ENCODE measurements around the gene HDAC5.
"Not testable (repeated sequence)": the region's sequence is repeated elsewhere in the genome, so short reads cannot be mapped to it uniquely, and the experiment has no call there.

HDAC5 gene

DNA sequence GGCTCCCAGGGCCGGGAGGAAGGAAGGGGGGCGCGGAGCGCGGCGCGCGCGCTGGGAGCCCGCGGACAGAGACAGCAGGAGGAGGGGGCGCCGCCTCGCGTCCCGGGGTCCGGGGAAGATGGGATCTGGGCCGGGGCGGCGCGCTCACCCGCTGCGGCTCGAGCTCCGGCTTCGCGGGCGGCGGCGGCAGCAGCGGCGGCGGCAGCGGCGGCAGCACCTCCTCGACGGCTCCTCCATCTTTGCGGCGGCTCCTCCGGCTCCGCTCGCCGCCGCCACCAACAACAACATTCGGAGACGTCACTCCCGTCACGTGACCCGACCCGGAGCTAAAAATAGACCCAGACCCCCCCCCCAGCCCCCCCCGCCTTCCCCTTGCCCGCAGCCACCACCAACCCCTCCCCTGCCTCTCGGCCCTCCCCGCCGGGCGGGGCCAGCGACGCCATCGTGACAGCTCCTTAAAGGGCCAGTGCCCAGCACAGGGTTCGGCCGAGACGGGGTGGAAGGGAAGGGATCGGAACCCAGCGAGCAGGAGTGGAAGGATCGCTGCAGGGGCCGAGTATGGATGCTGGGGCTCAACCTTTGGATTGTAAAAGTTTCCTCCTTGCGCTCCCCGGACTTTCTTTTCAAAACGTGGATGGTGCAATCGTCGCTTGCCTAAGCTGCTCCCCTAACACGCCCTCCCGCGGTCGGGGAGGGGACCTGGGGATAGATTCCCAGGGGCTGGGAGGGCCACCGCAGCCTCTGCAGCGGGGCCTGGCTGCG, at the start of gene HDAC5:
Gene HDAC5 (minus strand): TSS at position 286 of the 762 bp plus-strand sequence. CDS start 6,126 bp downstream, outside the sequence.
- peak; percentile 97 for DNase-seq

DNA sequence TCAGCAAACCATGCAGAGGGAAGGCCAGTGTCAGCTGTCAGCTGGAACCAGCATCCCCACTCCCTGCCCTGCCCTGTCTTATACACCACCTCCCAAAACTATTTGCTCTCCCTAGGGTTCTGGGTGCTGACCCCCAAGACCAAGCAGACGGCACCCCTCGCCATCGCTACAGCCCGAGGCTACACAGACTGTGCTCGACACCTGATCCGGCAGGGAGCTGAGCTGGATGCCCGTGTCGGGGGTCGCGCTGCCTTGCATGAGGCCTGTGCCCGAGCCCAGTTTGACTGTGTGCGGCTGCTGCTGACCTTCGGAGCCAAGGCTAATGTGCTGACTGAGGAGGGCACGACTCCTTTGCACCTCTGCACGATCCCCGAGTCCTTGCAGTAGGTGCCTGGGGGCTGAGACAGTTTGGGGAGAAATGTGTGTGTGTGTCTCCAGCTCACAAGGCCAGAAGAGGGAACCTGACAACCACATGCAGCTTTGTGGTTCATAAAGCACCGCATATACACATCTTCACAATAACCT, 48.6 kb upstream of the HDAC5 start:
- DNase-seq = no peak

DNA sequence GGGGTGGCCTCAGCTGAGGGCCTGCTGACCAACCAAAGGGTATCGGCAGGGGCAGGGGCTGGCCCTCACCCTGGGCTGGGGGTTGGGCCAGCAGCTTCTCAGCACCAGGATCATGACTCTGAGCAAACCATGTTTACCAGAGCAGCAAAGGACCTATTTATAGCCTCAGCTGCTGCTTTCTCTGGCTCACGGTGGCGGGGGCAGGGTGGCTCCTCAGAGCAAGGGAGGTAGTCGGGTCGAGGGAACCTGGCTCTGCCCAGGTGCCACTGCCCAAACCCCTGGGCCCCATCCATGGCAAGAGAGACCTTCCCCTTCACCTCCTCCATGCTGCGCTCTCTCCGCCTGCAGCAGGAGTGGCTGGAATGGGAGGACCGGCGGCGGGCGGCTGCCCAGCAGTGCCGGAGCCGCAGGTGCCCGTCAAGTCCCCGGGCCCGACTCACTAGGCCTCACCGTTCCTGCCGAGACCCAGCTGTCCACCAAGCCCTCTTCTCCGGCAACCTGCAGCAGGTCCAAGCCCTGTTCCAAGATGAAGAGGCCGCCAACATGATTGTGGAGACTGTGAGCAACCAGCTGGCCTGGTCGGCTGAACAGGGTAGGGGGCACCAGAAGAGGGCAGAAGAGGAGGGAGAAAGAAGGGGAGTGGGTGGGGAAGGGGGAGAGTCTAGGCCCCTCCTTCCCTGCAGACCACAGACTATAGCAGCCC, 47.2 kb upstream of the HDAC5 start, which contains the start of gene ASB16:
Gene ASB16 (plus strand): TSS at position 206 of the 703 bp plus-strand sequence. CDS start 86 bp downstream, at position 292.
- no peak for DNase-seq

DNA sequence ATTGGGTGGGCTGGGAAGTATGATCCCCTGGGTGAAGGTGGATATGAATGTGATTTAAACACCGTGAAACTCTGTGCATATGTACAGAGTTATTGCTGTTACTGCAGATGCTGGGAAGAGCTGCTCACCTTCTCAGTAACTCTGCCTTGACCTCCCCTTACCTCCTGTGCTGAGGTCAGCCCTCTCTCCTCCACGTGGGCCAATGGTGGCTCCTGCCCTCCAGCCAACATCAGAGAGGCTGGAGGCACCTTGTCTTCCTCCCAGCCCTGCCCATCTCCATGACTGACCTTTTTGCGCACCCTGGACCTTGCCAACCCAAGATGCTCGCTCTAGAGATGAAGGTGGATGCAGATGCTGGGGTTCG, 46.7 kb upstream of the HDAC5 start:
- DNase-seq = no peak

DNA sequence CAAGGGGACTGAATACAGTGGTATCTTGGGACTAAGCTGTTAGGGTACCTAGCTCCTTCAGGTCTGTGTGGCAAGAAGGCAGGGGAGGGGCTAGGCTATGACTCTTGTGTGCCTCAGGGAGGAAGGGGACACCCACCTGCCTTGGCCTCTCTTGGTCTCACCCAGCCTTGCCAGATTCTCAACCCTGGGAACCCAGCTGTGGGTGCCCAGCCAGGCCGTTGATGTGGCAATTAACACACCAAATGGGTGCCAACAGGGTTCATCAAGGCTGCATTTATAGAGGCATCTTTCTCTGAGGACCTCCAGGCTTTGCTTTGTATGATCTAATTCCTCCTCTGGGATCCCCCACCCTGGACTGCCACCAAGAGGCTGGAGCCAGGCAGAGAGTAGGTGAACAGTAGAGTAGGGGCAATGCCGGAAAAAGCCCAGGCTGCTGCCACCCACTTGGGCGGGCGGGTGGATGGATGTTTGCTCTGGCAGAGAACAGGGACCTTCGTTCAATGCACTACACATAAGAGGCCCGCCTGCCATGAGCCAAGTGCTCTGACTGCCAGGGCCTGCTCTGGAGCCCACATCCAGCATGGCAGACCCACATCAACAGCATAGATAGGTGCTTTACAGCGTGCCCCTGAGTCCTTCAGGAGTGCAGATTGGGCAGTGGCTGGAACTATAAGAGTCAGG, 43.9 kb upstream of the HDAC5 start:
- DNase-seq = no peak

DNA sequence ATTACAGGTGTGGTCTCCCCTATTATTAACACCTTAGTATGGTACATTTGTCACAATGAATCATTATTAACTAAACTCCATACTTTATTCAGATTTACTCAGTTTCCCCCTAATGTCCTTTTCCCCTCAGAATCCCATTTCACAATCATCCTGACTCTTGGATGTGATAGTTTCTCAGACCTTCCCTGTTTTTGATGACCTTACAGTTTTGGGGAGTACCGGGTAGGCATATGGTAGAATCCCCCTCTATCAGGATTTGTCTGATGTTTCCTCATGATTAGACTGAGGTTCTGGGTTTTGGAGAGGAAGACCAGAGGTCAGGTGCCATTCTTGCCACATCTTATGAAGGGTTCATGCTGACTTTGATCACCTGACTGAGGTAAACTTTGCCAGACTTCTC, 41.0 kb upstream of the HDAC5 start:
- DNase-seq = no peak

DNA sequence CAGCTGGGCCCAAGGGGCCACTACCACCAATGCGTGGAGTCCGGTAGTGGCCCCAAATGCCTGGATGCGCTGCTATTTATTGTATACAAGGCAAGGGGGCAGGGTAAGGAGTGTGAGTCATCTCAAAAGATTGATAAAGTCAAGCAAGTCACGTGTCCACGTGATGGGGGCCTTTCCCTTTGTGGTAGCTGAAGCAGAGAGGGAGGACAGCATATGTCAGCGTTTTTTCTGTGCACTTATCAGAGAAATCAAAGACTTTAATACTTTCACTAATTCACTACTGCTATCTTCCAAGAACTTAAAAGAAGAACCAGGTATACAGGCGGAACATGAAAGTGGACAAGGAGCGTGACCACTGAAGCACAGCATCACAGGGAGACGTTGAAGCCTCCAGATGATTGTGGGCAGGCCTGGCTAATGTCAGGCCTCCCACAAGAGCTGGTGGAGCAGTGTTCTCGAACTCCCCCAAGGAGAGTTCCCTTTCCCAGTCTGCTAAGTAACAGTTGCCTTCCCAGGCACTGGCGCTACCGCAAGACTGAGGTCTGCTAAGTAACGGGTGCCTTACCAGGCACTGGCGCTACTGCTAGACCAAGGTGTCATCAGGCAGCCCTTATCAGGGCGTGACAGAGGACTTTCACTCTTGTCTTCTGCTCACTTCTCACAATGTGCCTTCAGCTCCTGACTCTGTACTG, 36.2 kb upstream of the HDAC5 start:
- DNase-seq = peak; percentile 29

DNA sequence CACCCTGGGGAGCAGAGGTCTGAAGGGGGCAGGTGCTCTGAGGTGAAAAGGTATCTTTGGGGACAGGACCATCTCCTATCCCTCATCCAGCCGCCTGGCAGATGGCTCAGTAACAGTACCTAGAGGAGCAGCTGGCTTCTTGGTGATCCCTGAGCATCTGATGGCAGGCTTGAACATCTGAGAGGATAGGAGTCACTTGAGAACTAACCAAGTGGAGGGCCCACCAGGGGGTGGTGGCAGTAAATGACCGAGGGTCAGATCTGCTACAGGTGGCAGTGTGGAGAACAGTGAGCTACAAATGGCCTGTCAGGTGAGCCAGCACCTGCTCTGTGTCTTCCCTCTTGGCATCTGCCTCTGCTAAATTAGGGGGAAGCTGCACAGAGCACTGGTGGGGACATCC, 32.0 kb upstream of the HDAC5 start:
- no peak for DNase-seq

DNA sequence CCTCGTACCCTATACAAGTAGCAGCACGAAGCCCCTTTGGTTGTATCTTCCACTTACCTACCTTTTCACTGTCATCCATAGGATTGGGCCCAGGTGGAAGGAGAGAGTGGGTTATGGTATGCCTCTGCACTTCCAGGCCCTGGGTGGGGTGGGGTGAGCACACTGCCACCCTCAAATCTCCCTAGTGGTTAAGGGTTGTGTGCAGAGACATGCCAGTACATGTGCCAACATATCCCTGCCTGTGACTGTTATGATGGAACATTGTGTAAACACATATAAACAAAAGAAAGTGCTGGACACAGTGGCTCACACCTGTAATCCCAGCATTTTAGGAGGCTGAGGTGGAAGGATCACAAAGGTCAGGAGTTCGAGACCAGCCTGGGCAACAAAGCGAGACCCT, 29.4 kb upstream of the HDAC5 start:
- DNase-seq = no peak

DNA sequence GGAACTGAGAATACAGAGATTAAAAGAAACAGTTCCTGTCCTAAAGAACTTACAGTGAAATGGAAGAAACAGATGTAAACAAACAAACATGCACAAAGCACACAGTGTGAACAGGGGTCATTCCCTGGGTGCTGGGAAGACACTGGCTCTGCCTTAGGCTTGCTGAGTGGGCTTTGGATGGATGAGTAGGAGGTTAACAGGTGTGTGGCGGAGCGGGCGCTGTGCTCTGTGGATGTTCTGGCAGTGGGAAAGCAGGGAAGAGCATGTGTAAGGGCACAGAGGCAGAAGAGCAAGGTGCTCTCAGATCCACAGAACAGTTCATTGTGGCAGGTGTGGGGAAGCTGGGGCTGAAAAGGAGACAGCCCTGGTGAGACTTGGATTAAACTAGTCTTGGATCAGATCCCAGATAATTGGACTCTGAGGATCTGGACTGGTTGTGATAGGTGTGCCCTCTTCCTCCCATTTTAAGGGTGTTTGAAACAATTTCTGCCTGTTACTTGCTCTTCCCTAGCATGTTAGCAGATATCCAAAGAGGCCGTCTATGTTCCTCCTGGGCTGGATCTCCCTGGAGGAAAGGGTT, 26.4 kb upstream of the HDAC5 start:
- DNase-seq = no peak

DNA sequence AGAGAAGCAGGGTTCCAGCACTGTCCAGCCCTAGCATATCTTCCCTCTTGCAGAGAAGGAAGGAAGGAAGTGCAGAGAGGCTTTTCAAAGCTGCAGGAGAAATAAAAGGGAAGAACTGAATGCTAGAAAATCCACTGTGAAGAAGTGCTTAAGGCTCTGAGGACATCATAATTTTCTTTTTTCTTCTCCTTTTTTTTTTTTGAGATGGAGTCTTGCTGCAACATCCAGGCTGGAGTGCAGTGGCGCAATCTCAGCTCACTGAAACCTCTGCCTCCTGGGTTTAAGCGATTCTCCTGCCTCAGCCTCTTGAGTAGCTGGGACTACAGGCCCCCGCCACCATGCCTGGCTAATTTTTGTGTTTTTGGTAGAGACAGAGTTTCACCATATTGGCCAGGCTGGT, 25.6 kb upstream of the HDAC5 start:
- DNase-seq = not testable (repeated sequence)

DNA sequence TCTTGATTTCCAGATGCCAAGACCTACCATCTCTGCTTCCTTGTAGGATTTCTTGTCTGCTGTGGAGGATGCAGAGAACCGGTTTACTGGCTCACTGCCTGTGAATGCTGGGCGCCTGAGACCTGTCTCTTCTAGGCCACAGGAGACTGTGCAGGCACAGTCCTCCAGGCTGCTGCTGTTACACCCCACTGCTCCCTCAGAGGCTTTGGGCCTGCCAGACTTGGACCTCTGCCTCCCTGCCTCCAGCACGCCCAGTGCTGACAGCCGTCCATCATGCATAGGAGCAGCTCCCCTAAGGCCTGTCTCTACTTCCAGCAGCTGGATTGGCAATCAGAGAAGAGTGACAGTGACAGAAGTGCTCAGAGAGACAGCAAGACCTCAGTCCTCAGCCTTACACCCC, 24.4 kb upstream of the HDAC5 start:
- DNase-seq = no peak

DNA sequence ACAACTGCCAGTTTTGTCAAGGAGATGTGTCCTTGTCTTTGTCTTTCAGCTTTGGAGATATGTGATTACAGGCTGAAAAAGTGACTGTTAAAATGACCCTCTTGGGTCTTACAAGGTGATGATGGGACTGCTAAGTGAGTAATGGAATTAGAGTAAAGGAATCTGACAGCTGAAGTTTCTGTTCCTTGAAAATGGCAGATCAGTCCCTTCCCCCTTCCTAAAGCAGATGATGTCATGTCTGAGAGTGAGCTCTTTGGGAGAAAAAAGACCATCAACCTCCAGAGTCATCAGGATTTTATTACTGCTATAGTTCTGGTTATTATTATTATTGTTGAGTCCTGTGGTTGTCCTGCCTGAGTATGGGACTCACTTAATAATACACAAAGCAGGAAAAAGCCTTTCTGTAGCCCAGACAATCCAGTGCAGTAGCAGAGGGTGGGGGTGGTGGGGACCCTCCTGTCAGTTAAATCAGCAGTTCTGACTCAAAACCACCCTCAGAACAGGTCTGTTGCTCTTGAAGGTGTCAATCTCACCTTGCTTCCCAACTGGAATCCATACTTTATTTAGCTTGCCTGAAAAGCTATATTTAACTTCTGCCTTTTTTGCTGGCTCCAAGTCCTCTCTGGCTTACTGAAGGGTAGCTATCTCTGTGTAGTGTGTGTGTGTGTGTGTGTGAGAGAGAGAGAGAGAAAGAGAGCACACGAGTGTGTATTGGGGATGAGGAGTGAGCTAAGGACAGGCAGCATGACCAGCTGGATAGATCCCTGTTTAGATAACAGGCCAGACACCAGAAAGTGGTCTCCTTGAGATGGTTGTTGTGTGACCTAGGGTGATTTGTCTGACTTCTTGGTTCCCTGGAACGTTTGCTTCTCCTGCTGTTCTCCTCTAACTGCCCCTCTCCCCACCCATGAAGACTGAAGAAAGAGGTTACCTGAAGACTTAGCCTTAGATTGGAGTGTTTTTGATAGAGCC, 23.2 kb upstream of the HDAC5 start:
- DNase-seq = no peak

DNA sequence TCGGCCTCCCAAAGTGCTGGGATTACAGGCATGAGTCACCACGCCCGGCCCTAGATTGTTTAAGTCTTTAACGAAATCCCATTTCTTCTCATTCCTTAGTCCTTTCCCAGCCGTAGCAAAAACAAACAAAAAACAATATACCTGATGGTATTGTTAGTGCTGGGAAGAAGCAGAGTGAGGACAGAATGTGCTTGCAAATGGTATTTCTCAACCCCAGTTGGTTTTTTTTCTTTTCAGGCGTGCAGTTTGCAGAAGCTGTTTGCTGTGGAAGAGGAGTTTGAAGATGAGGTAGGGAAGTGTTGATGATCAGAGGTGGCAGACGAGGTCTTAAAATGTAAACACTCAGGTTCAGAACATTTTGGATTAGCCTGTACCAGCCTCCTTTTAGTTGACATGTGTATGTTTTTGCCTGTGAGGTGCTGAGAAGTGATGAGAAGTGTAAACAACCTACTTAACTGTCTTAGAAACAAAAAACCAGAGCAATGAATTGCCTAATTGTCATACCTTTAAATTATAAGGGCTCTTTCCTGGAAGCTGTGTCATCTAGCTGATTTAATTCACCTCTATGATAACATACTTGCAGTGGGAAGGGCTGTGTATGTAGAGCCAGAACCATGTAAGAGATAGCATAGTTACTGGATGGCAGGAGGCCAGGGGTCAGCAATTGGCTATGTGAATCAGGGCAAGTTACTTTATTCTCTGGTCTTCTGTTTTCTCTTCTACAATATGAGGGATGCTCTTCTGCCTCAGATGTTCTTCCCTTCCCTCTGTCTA, 21.7 kb upstream of the HDAC5 start:
- no peak for DNase-seq

DNA sequence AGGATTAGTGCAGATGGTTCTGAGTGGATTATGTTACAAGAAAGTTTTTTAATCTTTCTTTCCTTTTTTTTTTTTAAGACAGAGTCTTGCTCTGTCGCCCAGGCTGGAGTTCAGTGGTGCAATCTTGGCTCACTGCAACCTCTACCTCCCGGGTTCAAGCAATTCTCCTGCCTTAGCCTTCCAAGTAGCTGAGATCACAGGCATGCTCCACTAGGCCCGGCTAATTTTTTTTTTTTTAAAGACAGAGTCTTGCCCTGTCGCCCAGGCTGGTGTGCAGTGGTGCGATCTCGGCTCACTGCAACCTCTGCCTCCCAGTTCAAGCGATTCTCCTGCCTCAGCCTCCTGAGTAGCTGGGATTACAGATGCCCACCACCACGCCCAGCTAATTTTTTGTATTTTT, 20.5 kb upstream of the HDAC5 start:
- not testable (repeated sequence) for DNase-seq

DNA sequence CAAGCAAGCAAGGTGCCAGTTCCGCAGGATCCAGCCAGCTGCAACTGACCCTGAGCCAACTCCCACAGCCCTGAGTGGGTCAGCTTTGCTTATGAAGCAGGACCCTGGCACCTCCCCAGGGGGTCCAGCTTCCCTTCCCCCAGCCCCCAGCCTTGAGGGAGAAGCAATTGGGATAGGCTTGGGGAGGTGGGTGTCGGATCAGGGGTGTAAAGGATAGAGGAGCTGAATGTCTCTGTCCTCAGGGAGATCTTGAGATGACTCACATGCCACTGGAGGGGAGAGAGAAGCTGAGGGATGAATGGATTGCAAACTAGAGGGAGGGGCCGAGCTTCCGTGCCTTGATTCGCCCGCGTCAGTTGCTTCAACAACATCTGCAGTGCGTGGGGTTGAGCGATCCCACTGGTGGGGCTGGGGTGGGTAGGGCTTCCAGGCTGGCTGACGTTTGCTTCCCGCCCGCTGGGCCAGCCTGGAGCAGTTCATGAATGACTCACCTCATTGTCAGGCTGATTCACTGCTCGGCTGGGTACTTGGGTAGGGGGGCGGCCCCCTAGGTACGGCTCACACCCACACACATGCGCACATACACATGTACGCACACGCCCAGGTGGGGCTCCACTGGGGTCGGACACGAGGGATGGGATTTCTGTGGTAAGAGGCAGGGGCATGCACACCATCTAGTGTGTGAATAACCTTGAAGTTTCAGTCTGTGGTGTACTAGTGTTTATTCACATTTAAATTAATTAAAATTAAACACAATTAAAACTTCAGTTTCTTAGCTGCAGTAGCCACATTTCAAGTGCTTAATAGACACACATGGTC, 14.7 kb upstream of the HDAC5 start:
- DNase-seq = peak; percentile 85

DNA sequence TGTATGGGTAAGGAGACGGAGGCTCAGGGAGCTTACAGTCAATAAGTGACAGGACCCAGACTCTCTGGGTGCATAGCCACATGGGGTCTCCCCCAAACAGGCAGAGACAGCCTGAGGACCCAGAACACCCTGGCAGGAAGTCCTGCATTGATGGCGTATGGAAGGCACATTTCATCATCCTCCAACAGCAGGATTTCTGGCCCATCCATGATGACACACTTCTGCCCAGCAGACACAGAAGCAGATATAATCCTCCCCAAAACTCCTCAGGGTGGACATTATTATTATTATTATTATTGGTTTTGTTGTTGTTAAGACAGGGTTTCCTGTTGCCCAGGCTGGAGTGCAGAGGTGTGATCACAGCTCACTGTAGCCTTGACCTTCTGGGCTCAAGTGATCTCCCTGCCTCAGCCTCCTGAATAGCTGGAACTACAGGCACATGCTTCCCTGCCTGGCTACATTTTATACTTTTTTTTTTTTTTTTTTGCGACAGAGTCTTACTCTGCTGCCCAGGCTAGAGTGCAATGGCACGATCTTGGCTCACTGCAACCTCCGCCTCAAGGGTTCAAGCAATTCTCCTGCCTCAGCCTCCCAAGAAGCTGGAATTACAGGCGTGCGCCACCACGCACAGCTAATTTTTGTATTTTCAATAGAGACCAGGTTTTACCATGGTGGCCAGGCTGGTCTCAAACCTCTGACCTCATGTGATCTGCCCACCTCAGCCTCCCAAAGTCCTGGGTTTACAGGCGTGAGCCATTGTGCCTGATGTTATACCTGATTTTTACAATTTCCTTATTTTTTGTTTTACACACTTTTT, 11.5 kb upstream of the HDAC5 start:
- DNase-seq = no peak

DNA sequence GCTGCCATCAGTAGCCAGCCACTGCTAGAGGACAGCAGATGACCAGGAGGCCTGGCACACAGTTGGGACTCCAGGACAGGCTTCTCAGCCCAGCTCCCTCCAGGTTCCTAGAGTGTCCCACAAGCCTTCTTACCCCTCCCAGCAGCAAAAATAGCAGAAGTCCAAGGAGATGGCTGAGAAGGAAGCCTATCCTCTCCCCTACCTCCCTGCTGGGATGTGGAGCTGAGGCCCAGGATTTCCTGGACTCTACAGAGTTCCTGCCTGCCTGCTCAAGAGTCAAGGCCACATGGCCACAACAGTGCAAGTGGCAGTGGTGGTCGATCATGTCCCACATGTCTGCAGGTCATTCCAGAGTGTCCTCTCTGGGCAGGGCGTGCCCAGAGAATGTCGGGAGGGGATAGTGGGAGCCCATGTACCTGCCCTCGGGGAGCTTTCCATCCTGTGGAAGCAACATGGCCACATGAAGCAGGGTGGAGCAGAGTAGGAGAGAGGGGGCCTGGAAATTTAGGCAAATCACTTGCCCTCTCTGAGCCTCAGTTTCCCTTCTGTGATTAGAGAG, 10.6 kb upstream of the HDAC5 start:
- no peak for DNase-seq

Measured in activated CD4-positive, alpha-beta T cell treated with anti-CD3 and anti-CD28 coated beads for 48 hours (primary cell).